ENCODE data around the gene MAST2.
"Not testable (repeated sequence)": the region's sequence is repeated elsewhere in the genome, so short reads cannot be mapped to it uniquely, and the experiment has no call there.

- TF ChIP-seq CBX5 (CRISPR knock-in tag; IDR thresholded peaks at IDR 0.05; ENCODE audit: borderline replicate concordance); POLR2AphosphoS5 (IDR thresholded peaks at IDR 0.05; ENCODE audit: low read depth, low read length); CTCF (CRISPR knock-in tag; IDR thresholded peaks at IDR 0.05); ZNF710 (CRISPR knock-in tag; IDR thresholded peaks at IDR 0.05; ENCODE audit: borderline replicate concordance); IRF1 (CRISPR knock-in tag; IDR thresholded peaks at IDR 0.05; ENCODE audit: low read depth); NCOA2 (CRISPR knock-in tag; IDR thresholded peaks at IDR 0.05); SMARCE1 (IDR thresholded peaks at IDR 0.05; ENCODE audit: borderline replicate concordance): not testable (repeated sequence)
Measured at GRCh38 chr1:45836861-45837260, 33.4 kb downstream of the MAST2 start.

All from HepG2 (cell line).